GM18907 (cell line): ENCODE data around the gene PLXDC1.
"Not testable (repeated sequence)": the region's sequence is repeated elsewhere in the genome, so short reads cannot be mapped to it uniquely, and the experiment has no call there.

Experiments
- ATAC-seq: cut with Tn5 transposase; IDR thresholded peaks from one replicate; pipeline ENCODE4 v1.9.1; 2021; ENCODE audit warnings: mild to moderate bottlenecking, moderate library complexity; ENCODE audit not compliant: unreplicated experiment

The PLXDC1 gene

GRCh38 chr17:39130205-39130604 is 21.2 kb downstream of the PLXDC1 start:
- ATAC-seq = no peak

GRCh38 chr17:39129544-39129943 is 21.9 kb downstream of the PLXDC1 start:
- not testable (repeated sequence) for ATAC-seq

GRCh38 chr17:39126436-39126835 is 25.0 kb downstream of the PLXDC1 start:
- no peak for ATAC-seq

GRCh38 chr17:39125143-39125875 is 26.1 kb downstream of the PLXDC1 start:
- ATAC-seq = no peak

GRCh38 chr17:39123627-39124026 is 27.8 kb downstream of the PLXDC1 start:
- ATAC-seq = no peak

- ATAC-seq = no peak
These were observed 28.4 kb downstream of the PLXDC1 start for GRCh38 chr17:39122991-39123390.

- ATAC-seq = not testable (repeated sequence)
These were observed 29.5 kb downstream of the PLXDC1 start for GRCh38 chr17:39121919-39122318.

GRCh38 chr17:39118674-39119419 is 32.6 kb downstream of the PLXDC1 start:
- peak; percentile 70 for ATAC-seq

- ATAC-seq = no peak
These were observed 35.2 kb downstream of the PLXDC1 start for GRCh38 chr17:39116224-39116623.

- ATAC-seq = no peak
These were observed 36.3 kb downstream of the PLXDC1 start for GRCh38 chr17:39115135-39115534.

GRCh38 chr17:39114723-39115122 is 36.7 kb downstream of the PLXDC1 start:
- no peak for ATAC-seq

GRCh38 chr17:39113871-39114270 is 37.6 kb downstream of the PLXDC1 start:
- no peak for ATAC-seq

- ATAC-seq = no peak
These were observed 40.9 kb downstream of the PLXDC1 start for GRCh38 chr17:39110435-39111136.

GRCh38 chr17:39108461-39109375 is 42.7 kb downstream of the PLXDC1 start:
- no peak for ATAC-seq

GRCh38 chr17:39107973-39108372 is 43.5 kb downstream of the PLXDC1 start:
- no peak for ATAC-seq

- ATAC-seq = no peak
These were observed 44.3 kb downstream of the PLXDC1 start for GRCh38 chr17:39107155-39107554.

GRCh38 chr17:39105705-39106104 is 45.7 kb downstream of the PLXDC1 start:
- ATAC-seq = no peak

- ATAC-seq = no peak
These were observed 46.8 kb downstream of the PLXDC1 start for GRCh38 chr17:39104657-39105056.

- ATAC-seq = no peak
These were observed 47.4 kb downstream of the PLXDC1 start for GRCh38 chr17:39104046-39104445.

GRCh38 chr17:39101091-39101490 is 50.3 kb downstream of the PLXDC1 start:
- no peak for ATAC-seq

GRCh38 chr17:39100530-39100929 is 50.9 kb downstream of the PLXDC1 start:
- ATAC-seq = no peak
